ENCODE results near the gene C10orf105. TPM values are rescaled to one million over a fixed set of nuclear protein-coding genes. Genes with fewer than 3 reads are reported as not detected.

The C10orf105 gene
- total and polyA plus RNA-seq, 2 of the 13 experiments (the other 11 are each of a cell fraction or from before 2014, with no cell fraction given) = not detected

DNA sequence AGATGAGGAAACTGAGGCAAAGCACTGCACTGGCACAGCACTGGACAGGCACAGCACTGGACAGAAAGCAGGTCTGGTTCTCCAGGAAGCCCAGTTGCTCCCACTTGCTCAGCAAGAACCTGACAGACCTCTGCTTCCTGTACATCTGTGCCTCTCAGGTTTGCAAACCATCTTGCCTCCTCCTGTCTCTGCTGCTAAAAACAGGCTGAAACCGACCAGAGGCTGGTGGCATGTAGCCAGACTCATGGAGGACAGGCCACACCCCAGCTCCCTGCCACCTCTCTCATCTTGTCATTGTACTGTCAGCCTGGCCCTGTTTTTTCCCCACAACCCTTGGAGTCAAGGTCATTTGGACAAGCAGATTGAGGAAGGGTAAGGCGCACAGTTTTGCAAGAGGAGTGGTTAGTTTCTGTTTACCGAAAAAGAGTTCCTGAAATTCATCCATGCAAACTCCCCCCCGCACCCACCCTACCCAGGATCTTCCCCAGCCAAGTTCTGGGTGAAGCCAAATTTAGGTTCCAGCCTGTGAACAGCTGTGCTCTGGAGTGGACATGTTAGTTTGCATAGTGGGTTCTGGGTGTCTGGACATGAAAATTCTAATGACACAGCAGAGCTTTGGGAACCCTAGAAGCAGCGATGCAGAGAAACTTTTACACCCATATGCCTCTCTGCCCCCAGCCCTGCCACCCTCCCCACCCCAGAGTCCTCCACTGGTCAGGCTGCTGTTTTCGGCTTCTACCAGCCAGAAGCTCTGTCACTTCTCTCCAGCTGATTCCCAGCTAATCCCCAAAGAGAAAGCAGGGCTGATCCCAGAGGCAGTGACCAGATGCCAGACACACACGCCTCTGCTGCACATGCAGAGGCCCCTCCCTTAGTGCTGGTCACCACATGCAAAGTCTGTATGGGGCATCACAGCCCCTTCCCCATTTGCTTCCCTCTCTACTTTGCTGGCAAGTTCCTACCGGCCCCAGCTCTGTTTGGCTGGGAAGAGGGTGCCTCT, 8.5 kb upstream of the C10orf105 start:
- FAIRE-seq = peak; percentile 18
- WGBS (ENCODE audit: low lambda C conversion rate) = 2% methylated on average over 7 of the region's 8 CpGs
- H3K9ac ChIP-seq (ENCODE audit: insufficient read depth, low read depth, low read length) = no peak overlapping the region

More for the DNA sequence above, 8.5 kb upstream of the C10orf105 start:
- POLR2A ChIA-PET = no interaction called here
- TF ChIP-seq, protein P1, sequence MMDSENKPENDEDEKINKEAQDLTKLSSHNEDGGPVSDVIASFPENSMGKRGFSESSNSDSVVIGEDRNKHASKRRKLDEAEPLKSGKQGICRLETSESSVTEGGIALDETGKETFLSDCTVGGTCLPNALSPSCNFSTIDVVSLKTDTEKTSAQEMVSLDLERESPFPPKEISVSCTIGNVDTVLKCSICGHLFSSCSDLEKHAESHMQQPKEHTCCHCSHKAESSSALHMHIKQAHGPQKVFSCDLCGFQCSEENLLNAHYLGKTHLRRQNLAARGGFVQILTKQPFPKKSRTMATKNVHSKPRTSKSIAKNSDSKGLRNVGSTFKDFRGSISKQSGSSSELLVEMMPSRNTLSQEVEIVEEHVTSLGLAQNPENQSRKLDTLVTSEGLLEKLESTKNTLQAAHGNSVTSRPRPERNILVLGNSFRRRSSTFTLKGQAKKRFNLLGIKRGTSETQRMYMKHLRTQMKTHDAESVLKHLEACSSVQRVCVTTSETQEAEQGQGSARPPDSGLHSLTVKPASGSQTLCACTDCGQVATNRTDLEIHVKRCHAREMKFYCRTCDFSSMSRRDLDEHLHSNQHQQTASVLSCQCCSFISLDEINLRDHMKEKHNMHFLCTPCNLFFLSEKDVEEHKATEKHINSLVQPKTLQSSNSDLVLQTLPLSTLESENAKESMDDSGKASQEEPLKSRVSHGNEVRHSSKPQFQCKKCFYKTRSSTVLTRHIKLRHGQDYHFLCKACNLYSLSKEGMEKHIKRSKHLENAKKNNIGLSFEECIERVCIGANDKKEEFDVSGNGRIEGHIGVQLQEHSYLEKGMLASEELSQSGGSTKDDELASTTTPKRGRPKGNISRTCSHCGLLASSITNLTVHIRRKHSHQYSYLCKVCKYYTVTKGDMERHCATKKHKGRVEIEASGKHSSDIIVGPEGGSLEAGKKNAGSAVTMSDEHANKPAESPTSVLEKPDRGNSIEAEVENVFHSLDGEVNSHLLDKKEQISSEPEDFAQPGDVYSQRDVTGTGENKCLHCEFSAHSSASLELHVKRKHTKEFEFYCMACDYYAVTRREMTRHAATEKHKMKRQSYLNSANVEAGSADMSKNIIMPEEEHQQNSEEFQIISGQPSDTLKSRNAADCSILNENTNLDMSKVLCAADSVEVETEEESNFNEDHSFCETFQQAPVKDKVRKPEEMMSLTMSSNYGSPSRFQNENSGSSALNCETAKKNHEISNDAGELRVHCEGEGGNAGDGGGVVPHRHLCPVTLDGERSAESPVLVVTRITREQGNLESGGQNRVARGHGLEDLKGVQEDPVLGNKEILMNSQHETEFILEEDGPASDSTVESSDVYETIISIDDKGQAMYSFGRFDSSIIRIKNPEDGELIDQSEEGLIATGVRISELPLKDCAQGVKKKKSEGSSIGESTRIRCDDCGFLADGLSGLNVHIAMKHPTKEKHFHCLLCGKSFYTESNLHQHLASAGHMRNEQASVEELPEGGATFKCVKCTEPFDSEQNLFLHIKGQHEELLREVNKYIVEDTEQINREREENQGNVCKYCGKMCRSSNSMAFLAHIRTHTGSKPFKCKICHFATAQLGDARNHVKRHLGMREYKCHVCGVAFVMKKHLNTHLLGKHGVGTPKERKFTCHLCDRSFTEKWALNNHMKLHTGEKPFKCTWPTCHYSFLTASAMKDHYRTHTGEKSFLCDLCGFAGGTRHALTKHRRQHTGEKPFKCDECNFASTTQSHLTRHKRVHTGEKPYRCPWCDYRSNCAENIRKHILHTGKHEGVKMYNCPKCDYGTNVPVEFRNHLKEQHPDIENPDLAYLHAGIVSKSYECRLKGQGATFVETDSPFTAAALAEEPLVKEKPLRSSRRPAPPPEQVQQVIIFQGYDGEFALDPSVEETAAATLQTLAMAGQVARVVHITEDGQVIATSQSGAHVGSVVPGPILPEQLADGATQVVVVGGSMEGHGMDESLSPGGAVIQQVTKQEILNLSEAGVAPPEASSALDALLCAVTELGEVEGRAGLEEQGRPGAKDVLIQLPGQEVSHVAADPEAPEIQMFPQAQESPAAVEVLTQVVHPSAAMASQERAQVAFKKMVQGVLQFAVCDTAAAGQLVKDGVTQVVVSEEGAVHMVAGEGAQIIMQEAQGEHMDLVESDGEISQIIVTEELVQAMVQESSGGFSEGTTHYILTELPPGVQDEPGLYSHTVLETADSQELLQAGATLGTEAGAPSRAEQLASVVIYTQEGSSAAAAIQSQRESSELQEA (CRISPR knock-in tag; IDR thresholded peaks at IDR 0.05; ENCODE audit: not compliant biosample characterization) = no peak
- peak; percentile 65 for TF ChIP-seq ZNF629 (CRISPR knock-in tag; conservative IDR thresholded peaks at IDR 0.05)
- TF ChIP-seq RARA (CRISPR knock-in tag; IDR thresholded peaks at IDR 0.05) = 0 out of 2 replicates have a peak, but pooled peaks have one; percentile 11
- TF ChIP-seq GMEB1 (CRISPR knock-in tag; IDR thresholded peaks at IDR 0.05; ENCODE audit: borderline replicate concordance) = no peak
- TF ChIP-seq SAP130 (CRISPR knock-in tag; IDR thresholded peaks at IDR 0.05; ENCODE audit: low read depth) = 0 out of 2 replicates have a peak, but pooled peaks have one; percentile 14
- no peak for TF ChIP-seq ZNF441 (CRISPR knock-in tag; IDR thresholded peaks at IDR 0.05; ENCODE audit: borderline replicate concordance)
- TF ChIP-seq ZNF350 (CRISPR knock-in tag; IDR thresholded peaks at IDR 0.05; ENCODE audit: borderline replicate concordance, low read depth) = no peak
- TF ChIP-seq HNRNPL (IDR thresholded peaks at IDR 0.05; ENCODE audit: low read depth, low read length) = no peak
- Histone ChIP-seq H3K36me3 (replicated peaks in 1 of 2; ENCODE audit: control insufficient read depth in 1 of 2, insufficient read depth in 2 of 2, low read length in 2 of 2) (no peaks in the 10 kb centered on the region), H3K4me1 (ENCODE audit: insufficient read depth, low read length) (peaks cover 50% of the 10 kb centered on the region), H3K27me3 (ENCODE audit: control insufficient read depth in 1 of 2, insufficient read depth in 2 of 2, low read length in 2 of 2) (peaks cover 1 to 26% of the 10 kb centered on the region in 2 experiments; a peak in 3 of 5 replicates), H3K4me3 (replicated peaks in 1 of 3; ENCODE audit: insufficient read depth in 1 of 3, low read depth in 2 of 3, low read length in 3 of 3) (peak overlapping the region in 1 of 3 experiments; percentile 2; a peak in 1 of 6 replicates), H3K79me2 (ENCODE audit: insufficient read depth, low read length) (no peaks in the 10 kb centered on the region), H3K27ac (ENCODE audit: extremely low read length, insufficient read depth, low read length) (no peak overlapping the region), H4K20me1 (ENCODE audit: insufficient read depth, low read length) (no peaks in the 10 kb centered on the region), H2AFZ (ENCODE audit: low read length) (no peak overlapping the region), H3K9me3 (ENCODE audit: low read length) (no peaks in the 10 kb centered on the region), H3K4me2 (ENCODE audit: low read depth, low read length) (peak overlapping the region; percentile 29; the same call in 1 of the 2 replicates)
- DNase-seq (ENCODE audit: low spot score) = peak; percentile 60
- BruUV-seq (replicated peaks) = no TSS peak
- peak; percentile 26; the same call in 2 of the 3 replicates for ATAC-seq
- CTCF ChIA-PET (ENCODE audit: low intra/inter-chr PET ratio, low total read pairs) = no interaction called here
- in situ Hi-C loops (cut with HindIII; ENCODE audit: extremely low pct_ligation_motif_present, low pct_unique_long_range_greater_than_20kb) = no loop called here
- intact Hi-C loops (cut with micrococcal nuclease; ENCODE audit: unreplicated experiment) = no loop called here
